Endothelial cell of umbilical vein (primary cell): ENCODE measurements around the gene LRWD1.
"Not testable (repeated sequence)": the region's sequence is repeated elsewhere in the genome, so short reads cannot be mapped to it uniquely, and the experiment has no call there.

Experiments used
- EZH2 ChIP-seq: IDR thresholded peaks from 2 replicates; pipeline ENCODE4 v1.6.1; 2012; ENCODE audit warnings: borderline replicate concordance, low read depth, mild to moderate bottlenecking, moderate library complexity, low read length, inconsistent platforms; ENCODE audit not compliant: severe bottlenecking
- FOS ChIP-seq: IDR thresholded peaks from 2 replicates; pipeline ENCODE4 v1.6.1; 2011; ENCODE audit warnings: mild to moderate bottlenecking, low read length, moderate library complexity, borderline replicate concordance; ENCODE audit not compliant: insufficient read depth
- GATA2 ChIP-seq: IDR thresholded peaks from 2 replicates; pipeline ENCODE4 v1.7.0; 2011; ENCODE audit warnings: low read depth, mild to moderate bottlenecking, moderate library complexity, mixed read lengths, low read length; ENCODE audit not compliant: insufficient read length, insufficient read depth
- MYC ChIP-seq: IDR thresholded peaks from one replicate; pipeline ENCODE4 v1.6.1; 2011; ENCODE audit warnings: mild to moderate bottlenecking, low read depth, low read length
- POLR2A ChIP-seq: IDR thresholded peaks from 2 replicates; pipeline ENCODE4 v1.6.1; 2012; ENCODE audit warnings: low read depth, mild to moderate bottlenecking, control low read depth, low read length
- POLR2AphosphoS5 ChIP-seq: IDR thresholded peaks from 2 replicates; pipeline ENCODE4 v1.6.1; 2012; ENCODE audit warnings: low read depth, mild to moderate bottlenecking, control low read depth, low read length, moderate library complexity; ENCODE audit not compliant: insufficient read depth
- TF ChIP-seq, protein P1 (sequence below), 2 donors: IDR thresholded peaks; 1 replicate in 1 of 2; 2 replicates in 1 of 2; pipeline ENCODE4 v1.5.1; 2011; ENCODE audit warnings: low read length in 2 of 2, mild to moderate bottlenecking in 2 of 2, moderate library complexity in 2 of 2, control low read depth in 1 of 2, inconsistent platforms in 1 of 2, low read depth in 1 of 2; ENCODE audit not compliant: insufficient read depth in 1 of 2; ENCODE audit errors: extremely low read depth in 1 of 2
- TF ChIP-seq, protein P2 (sequence below): IDR thresholded peaks from 2 replicates; pipeline ENCODE4 v1.6.1; 2011; ENCODE audit not compliant: insufficient read depth, insufficient read length

DNA sequence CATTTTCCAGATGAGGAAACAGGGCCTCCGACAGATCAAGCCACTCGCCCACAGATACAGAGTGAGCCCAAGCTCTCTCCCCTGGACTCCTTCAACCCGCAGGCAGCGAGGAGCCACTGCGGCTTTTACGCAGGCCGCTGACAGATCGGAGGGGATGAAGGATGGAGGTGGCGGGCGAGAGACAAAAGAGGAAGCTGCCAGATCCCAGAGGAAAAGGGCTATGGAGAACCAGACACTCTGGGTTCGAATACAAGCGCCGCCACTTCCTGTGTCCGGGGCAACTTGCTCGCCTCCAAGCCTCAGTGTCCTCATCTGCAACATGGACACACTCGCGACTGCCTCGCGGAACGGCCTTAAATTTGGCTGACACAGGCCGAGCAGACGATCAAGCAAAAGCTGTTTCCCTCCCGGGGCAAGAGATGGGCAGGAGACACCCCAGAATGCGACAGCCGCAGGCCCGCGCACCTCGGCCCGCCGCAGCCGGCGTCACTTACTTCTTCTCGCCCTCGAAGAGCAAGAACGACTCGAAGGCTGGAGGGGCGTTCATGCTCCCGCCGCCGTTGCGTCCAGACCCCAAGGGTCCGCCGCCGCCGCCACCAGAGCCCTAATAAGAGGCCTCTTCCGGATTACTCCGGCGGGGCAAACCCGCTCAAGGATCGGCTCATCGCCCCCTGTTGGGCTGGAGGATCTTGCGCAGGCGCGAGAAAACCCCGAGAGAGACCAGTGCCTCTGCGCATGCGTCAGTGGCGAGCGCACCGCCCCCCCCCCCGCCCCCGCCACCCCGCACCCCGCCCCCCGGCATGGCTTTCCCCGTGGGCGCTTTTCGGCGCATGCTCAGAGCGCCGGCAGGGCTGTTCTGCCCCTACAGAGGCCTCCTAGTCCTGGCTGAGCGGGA, 13.8 kb downstream of the LRWD1 start, which contains the start of gene POLR2J:
- TF ChIP-seq, protein P1, sequence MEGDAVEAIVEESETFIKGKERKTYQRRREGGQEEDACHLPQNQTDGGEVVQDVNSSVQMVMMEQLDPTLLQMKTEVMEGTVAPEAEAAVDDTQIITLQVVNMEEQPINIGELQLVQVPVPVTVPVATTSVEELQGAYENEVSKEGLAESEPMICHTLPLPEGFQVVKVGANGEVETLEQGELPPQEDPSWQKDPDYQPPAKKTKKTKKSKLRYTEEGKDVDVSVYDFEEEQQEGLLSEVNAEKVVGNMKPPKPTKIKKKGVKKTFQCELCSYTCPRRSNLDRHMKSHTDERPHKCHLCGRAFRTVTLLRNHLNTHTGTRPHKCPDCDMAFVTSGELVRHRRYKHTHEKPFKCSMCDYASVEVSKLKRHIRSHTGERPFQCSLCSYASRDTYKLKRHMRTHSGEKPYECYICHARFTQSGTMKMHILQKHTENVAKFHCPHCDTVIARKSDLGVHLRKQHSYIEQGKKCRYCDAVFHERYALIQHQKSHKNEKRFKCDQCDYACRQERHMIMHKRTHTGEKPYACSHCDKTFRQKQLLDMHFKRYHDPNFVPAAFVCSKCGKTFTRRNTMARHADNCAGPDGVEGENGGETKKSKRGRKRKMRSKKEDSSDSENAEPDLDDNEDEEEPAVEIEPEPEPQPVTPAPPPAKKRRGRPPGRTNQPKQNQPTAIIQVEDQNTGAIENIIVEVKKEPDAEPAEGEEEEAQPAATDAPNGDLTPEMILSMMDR (IDR thresholded peaks at IDR 0.05; ENCODE audit: extremely low read depth in 1 of 2, insufficient read depth in 1 of 2, low read depth in 1 of 2, low read length in 2 of 2) = peak in 1 of 2 donors; percentile 47
- TF ChIP-seq POLR2A (peak; percentile 43), POLR2AphosphoS5 (peak; percentile 48)
- not testable (repeated sequence) for TF ChIP-seq MYC, EZH2, GATA2, FOS
- TF ChIP-seq, protein P2, sequence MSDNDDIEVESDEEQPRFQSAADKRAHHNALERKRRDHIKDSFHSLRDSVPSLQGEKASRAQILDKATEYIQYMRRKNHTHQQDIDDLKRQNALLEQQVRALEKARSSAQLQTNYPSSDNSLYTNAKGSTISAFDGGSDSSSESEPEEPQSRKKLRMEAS = not testable (repeated sequence)
